ENCODE measurements around the gene ATF6B.

DNA sequence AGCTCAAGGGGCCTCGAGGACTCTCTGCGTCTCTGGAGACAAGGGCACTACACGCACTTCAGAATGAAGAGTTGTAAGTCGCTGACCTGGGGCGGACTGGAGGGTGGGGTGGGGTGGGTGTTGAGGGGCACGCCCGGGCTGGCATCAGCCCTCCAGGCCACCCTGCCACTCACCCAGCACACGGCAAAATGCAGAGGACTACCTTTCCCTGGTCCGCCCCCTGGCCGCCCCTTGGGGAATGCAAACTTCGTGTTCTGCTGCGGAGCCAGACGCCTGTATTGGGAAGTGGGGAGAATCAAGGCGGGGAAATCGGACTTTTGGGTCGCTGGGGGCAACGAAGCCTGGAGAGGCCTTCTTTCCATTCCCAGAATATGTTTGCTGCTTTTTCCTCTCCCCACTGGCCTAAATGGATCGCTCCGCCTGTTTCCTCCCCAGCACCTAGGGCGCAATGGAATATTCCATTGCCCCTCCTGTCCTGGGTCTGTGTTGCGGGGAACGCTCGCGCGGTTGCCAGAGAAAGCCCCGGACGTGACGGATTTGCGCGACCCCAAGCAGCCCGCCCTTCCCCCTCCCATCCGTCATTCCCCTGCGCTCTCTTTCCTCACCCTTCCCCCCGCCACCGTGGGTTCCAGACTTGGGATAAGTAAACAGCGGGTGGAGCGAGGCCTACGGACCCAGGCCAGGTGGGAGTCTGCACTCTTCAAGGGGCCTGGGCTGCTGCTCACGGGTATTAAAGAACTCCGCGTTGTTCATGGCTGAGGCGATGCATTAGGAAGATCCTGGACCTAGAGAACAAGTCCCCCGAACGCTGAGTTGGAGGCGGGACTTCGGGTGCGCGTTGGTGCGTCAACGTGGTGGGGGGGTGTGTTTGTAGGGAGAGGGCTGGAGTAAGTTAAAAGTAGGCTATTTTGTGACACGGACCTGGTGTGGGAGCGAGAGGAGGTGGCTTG lies 25.8 kb upstream of the ATF6B start, which contains the start of gene PPT2:
- no peak for TF ChIP-seq EZH2 (IDR thresholded peaks at IDR 0.05; ENCODE audit: borderline replicate concordance, low read length)
- TF ChIP-seq, protein P1, sequence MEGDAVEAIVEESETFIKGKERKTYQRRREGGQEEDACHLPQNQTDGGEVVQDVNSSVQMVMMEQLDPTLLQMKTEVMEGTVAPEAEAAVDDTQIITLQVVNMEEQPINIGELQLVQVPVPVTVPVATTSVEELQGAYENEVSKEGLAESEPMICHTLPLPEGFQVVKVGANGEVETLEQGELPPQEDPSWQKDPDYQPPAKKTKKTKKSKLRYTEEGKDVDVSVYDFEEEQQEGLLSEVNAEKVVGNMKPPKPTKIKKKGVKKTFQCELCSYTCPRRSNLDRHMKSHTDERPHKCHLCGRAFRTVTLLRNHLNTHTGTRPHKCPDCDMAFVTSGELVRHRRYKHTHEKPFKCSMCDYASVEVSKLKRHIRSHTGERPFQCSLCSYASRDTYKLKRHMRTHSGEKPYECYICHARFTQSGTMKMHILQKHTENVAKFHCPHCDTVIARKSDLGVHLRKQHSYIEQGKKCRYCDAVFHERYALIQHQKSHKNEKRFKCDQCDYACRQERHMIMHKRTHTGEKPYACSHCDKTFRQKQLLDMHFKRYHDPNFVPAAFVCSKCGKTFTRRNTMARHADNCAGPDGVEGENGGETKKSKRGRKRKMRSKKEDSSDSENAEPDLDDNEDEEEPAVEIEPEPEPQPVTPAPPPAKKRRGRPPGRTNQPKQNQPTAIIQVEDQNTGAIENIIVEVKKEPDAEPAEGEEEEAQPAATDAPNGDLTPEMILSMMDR (conservative IDR thresholded peaks at IDR 0.05 in 1 of 2, IDR thresholded peaks at IDR 0.05 in 1 of 2; ENCODE audit: extremely low read depth in 1 of 2, insufficient read depth in 1 of 2, low read depth in 1 of 2, low read length in 2 of 2), result peak in 1 of 2 donors; percentile 38
